Activated CD8-positive, alpha-beta memory T cell treated with anti-CD3 and anti-CD28 coated beads for 36 hours (primary cell): ENCODE data around the gene SPIC. TPM values are rescaled to one million over a fixed set of nuclear protein-coding genes. Genes with fewer than 3 reads are reported as not detected.
"Not testable (repeated sequence)": the region's sequence is repeated elsewhere in the genome, so short reads cannot be mapped to it uniquely, and the experiment has no call there.

Source experiments
- CTCF ChIA-PET: fragments of 350-600 bp; sonication (Branson Sonifier 250); formaldehyde crosslinking; loops from one replicate; lab custom pipeline; 2021; ENCODE audit warnings: antibody characterized with exemption; lab: Charles Lee
- POLR2A ChIA-PET: fragments of 350-600 bp; sonication (Branson Sonifier 250); formaldehyde crosslinking; loops from one replicate; lab custom pipeline; 2021; ENCODE audit warnings: antibody characterized with exemption; lab: Charles Lee
- total RNA-seq, 2 experiments: library from RNA; stranded (reverse); gene quantifications; one replicate each; pipeline ENCODE4 v1.2.3, GENCODE V29; 2021

SPIC gene
- not detected for total RNA-seq

DNA sequence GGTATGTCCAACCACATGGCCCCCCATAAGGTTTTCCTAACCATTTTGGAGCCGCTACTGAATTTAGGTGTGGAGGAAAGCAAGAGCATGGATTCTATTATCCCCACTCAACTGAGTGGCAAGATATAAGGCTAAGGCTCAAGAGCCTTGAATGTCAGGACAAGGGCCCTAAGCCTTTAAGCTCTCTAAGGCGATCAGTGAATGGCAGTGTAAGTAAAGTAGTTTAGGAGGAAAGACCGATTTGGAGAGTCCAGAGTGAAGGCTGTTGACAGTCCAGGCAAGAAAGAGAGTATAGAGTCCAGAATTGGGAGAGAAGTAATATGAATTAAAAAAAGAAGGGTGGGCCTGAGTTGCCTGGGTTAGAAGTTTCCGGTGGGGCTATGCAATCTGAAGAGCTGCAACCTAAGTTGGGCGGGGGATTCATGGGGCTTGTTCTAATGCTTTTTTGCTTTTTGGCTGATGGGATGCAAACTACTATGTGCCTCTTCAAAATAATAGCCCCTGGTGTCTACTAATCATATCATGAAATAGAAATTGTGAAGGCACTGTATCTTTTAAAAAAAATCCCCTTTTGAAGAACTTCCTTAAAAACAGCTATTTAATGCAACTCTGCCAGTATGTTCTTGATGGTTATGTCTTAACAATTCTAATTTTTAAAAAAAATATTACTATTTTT, at the start of gene SPIC:
TSS of gene SPIC (plus strand) at position 626 of the 676 bp plus-strand sequence. CDS start 1,569 bp downstream, outside the sequence.
- POLR2A ChIA-PET, result no interaction called here
- CTCF ChIA-PET, result no interaction called here

DNA sequence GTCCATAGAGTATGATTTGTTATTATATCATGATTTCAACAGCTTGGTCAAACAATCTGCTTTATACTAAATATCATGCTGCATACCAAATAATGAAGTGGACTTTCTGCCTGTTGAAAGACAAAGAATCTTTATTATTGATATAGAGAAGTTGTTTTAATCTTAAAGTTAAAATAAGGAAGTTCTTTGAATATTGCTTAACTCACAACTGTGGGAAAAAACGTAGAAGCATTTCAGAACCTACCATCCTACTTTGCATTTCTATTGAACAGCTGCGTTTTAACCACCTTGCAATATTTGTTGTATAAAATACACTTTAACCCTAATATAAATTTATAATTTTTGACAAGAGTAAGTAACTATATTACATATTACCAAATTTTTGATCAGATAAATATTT, 44.7 kb upstream of the SPIC start:
- CTCF ChIA-PET, result no interaction called here
- POLR2A ChIA-PET, result no interaction called here

DNA sequence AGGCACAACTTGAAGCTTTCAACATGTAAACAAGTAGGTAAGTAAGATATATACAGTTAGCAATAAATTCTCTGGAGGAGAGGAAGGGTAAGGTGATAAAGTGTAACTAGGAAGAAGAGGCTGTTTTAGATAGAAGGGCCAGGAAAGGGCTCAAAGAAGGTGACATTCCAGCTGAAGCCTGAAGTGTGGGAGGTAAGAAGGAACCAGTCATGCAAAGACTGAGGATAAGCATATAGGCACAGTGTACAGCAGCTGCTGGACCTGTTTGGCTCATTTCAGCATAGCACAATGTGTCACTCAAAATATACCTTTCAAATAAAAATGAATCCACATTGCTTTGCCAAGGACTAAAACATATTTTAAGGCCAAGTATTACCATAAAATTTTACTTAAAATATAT, 39.0 kb upstream of the SPIC start:
- ChIA-PET POLR2A (no interaction called here), CTCF (no interaction called here)

GRCh38 chr12:101439236-101439635, 35.9 kb upstream of the SPIC start:
- POLR2A ChIA-PET, result no interaction called here
- CTCF ChIA-PET, result no interaction called here

DNA sequence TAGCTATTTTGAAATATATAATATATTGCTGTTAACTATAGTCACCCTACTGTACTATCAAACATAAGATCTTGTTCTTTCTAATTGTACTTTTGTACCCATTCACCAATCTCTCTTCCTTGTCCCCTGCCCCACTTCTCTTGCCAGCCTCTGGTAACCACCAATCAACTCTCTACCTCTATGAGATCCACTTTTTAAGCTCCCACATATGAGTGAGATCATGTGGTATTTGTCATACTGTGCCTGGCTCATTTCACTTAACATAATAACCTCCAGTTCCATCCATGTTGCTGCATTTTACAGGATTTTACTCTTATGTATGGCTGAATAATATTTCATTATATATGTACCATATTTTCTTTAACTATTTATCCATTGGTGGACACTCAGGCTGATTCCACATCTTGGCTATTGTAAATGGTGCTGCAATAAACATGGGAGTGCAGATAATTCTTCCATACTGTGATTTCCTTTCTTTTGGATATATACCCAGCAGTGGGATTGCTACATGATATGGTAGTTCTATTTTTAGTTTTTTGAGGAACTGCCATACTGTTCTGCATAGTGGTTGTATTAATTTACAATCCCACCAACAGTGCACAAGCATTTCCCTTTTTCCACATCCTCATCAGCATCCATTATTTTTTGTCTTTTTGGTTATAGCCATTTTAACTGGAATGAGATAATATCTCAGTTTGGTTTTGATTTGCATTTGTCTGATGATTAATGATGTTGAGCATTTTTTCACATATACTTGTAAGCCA, 33.5 kb upstream of the SPIC start:
- ChIA-PET POLR2A (no interaction called here), CTCF (interaction anchor here (0.6 kb wide), 1 partner anchor 22 kb away, joined by 5 read pairs; no protein-coding TSS in a partner anchor)

- POLR2A ChIA-PET, result no interaction called here
- CTCF ChIA-PET, result no interaction called here
Observed at GRCh38 chr12:101455685-101456084, 19.5 kb upstream of the SPIC start.

DNA sequence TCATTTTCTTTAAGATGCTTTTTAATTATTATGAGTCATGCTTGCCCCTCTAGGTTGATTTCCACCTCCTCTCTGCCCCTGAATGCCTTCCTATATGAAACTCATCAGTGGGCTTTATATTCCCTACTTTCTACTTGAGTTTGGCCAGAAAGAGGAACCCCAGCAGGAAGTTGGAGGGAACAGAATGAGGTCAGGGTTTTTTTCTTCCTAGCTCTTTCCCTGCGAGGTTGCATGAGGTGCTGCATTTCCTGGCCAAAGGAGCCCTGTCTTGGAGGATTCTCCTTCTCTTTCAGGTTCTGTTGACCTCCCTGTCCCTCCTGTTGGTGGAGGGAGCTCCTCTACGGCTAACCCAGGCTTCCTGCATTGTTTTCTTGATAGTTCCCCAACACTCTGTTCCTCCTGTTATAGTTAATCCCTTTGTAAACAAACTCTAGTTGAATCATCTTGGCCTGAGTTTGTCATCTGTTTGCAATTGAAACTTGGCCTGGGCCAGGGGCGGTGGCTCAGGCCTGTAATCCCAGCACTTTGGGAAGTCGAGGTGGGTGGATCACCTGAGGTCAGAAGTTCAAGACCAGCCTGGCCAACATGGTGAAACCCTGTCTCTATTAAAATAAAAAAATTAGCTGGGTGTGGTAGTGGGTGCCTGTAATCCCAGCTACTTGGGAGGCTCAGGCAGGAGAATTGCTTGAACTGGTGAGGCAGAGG, 15.3 kb upstream of the SPIC start:
- POLR2A ChIA-PET, result no interaction called here
- CTCF ChIA-PET, result no interaction called here

GRCh38 chr12:101468948-101469347, 6.2 kb upstream of the SPIC start:
- ChIA-PET CTCF (no interaction called here), POLR2A (no interaction called here)

DNA sequence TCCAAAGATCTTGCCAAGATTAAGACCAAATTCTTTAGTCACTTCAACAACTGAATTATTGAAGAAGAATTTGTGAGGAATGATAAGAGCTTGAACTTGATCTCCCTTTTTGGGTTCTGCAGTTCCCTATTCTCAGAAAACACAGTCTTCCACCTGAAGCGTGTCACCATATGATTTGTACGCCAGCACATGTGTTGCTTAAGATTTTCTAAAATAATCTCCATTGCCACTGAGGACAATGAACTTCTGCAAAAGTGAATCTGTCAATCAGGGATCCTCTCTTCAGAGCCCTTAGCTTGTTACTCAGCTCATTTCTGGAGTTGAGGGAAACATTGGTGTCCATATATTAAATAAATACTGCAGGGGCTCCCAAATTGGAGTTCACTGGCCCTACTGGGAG, 4.2 kb upstream of the SPIC start:
- ChIA-PET CTCF (no interaction called here), POLR2A (no interaction called here)

- POLR2A ChIA-PET, CTCF ChIA-PET: not testable (repeated sequence)
Observed at GRCh38 chr12:101471878-101472277, 3.3 kb upstream of the SPIC start.

DNA sequence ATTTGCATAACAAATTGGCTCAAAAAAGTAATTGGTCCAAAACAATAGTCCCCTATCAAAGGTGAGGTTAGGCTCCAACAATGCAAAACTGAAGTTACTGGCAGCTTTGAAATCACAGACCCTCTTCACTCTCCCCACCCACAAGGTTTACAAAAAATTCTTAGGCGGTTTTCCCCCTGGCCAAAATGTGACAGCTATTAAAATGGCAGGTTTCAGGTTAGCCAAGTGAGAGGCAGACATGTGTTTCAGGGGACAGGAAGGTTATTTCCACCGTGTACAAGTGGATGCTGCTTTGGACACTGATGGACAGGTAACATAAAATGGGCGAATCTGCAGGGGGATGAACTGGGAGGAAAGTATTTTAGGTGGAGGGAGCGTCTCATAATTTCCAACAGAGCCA, 888 bp upstream of the SPIC start:
- POLR2A ChIA-PET, result no interaction called here

DNA sequence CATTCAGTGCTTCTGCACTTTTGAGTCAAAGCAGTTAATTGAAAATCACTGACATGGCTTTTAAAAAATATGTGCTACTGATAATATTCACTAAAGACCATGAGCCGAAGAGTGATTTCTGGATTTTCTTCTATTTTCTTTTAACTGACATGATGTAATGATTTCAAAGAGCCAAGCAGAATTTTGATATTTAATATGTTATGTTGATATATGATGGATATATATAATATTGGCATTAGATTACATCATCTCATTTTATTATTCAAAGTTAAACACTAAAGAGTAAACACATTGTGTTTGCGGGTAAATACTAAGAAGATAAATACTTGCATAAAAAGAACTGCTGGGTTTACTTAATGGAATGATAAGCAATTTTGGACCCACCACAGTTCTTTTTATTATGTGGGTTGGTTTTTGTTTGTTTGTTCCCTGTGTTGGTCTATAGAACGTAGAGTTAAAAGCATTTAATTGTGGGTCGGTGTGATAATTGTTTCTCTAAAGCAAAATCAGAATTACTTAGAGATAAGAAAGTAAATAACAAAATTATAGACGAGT, 692 bp downstream of the SPIC start:
- CTCF ChIA-PET, result no interaction called here
- POLR2A ChIA-PET, result no interaction called here

More for the DNA sequence above, 888 bp upstream of the SPIC start:
- CTCF ChIA-PET, result no interaction called here

GRCh38 chr12:101480849-101481248, 5.7 kb downstream of the SPIC start:
- ChIA-PET POLR2A (no interaction called here), CTCF (no interaction called here)

DNA sequence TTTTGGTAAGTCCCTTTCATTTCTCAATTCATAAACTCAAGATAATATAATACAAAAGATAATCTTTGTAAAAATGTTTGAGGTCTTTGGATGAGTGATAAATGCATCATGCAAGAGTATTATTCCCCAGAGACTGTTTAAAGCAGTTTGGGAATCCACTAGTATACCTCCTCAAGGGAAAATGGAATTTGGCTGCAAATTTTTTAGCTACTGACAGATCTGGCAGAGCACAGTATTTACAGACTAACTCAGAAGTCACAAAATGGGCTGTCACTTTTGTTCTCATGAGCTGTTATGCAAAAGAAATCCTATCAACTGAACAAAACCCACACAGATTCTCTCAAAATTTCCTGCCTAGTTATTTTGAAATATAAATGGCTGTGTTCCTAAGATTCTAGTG, 9.9 kb downstream of the SPIC start:
- POLR2A ChIA-PET, result no interaction called here
- CTCF ChIA-PET, result no interaction called here

DNA sequence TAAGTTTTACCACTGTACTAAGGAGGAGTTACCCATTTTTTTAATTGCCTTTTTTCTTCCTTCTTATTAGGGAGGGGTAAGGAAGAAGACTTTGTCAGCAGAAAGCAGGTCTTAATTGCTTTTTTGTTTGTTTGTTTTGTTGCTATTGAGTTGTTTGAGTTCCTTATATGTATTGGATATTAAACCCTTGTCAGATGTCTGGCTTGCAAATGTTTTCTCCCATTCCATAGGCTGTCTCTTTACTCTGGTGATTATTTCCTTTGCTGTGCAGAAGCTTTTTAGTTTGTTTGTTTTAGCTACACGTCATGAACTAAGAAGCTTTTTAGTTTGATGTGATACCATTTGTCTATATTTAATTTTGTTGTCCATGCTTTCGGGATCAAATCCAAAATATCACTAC, 13.3 kb downstream of the SPIC start:
- ChIA-PET CTCF (no interaction called here), POLR2A (no interaction called here)

DNA sequence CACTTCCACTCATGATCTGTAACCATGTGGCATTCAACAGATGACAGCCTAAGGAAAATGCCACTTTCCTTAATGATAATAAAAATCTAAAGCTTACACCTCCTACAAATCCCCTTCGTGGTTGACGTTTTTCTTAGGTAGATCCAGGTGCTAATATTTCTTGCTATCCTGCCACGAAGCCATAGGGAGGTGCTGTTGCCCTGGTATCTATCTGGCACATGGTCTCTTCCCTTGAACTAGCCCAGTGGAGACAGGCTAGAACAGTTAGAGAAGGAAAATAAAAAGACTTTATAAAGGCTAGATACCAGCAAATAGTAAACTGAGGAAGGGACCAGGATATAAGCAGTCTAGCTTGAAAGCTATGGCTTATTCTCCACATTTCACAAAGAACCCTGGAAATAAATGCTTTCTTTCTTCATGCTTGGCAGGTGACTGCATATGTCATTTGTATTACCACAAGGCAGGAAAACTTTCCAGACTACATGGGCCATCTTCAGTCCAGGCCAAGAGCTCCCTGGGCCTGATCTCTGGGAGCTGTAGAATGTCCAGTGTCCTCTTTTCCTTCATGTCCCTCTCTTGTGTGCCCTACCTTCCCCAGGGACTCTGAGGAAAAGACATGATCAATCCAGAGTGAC, 15.3 kb downstream of the SPIC start:
- CTCF ChIA-PET, result no interaction called here
- POLR2A ChIA-PET, result no interaction called here

- CTCF ChIA-PET, result no interaction called here
Observed at GRCh38 chr12:101491329-101491728, 16.2 kb downstream of the SPIC start.

GRCh38 chr12:101493556-101493955, 18.4 kb downstream of the SPIC start:
- CTCF ChIA-PET, result no interaction called here
- POLR2A ChIA-PET, result no interaction called here

More at GRCh38 chr12:101491329-101491728, 16.2 kb downstream of the SPIC start:
- POLR2A ChIA-PET, result no interaction called here

DNA sequence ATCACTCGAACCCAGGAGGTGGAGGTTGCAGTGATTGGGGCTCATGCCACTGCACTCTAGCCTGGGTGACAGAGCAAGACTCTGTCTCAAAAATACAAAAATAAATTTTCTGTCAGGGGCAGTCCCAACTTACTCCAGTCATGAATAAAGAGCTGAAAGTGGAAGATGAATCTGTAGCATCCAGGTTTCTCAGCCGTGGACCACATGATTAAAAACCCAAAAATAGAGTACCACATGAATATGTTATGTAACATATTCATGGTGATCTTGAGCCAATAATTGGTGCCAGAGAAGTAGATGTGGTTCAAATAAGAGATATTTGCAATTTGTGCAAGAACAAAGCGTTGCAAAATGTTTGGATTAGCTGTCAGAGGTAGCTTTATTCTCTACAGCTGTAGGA, 23.1 kb downstream of the SPIC start:
- CTCF ChIA-PET, result no interaction called here
- POLR2A ChIA-PET, result no interaction called here
